HCT116 (cell line): ENCODE data around the gene TRAF3IP1. TPM values are rescaled to one million over a fixed set of nuclear protein-coding genes. Genes with fewer than 3 reads are reported as not detected.
"Not testable (repeated sequence)": the region's sequence is repeated elsewhere in the genome, so short reads cannot be mapped to it uniquely, and the experiment has no call there.

Experiments used
- ATAC-seq: fragments of 200-7000 bp; cut with Tn5 transposase; 2 replicates; pipeline ENCODE4 v1.9.1; 2020; ENCODE audit warnings: mild to moderate bottlenecking, moderate library complexity
- BruUV-seq: library from RNA; stranded (reverse); fragments of 400-500 nt; replicated peaks from 2 replicates; lab custom pipeline; 2021; lab: Mats Ljungman, UMichigan
- CTCF ChIA-PET: fragments of 300-600 bp; sonication (Branson Sonifier 250); formaldehyde crosslinking; loops from one replicate; lab custom pipeline; 2021; ENCODE audit warnings: antibody characterized with exemption; lab: Charles Lee
- POLR2A ChIA-PET: fragments of 300-600, 350-600 bp; sonication (Branson Sonifier 250); formaldehyde crosslinking; loops from one replicate; lab custom pipeline; 2021; ENCODE audit warnings: antibody characterized with exemption; lab: Charles Lee
- RAD21 ChIA-PET, 2 experiments: fragments of 300-600 bp; sonication (Branson Sonifier 250); formaldehyde crosslinking; loops; one replicate each; lab custom pipeline; 2023; ENCODE audit warnings: low total read pairs in 2 of 2; ENCODE audit not compliant: uncharacterized antibody in 2 of 2, unreplicated experiment in 2 of 2, low non-redundant PET in 1 of 2; lab: Charles Lee
- DNase-seq: peaks from one replicate; pipeline ENCODE4 v3.0.0-alpha.2; 2010; ENCODE audit warnings: low read depth, low spot score
- H2AFZ ChIP-seq: fragments of 200-600 bp; shearing (Covaris generic), sonication (generic); 2 replicates; pipeline ENCODE4 v1.6.1; 2017; ENCODE audit warnings: low read depth, mixed run types, mixed read lengths, antibody characterized with exemption, low read length; ENCODE audit not compliant: poor library complexity, severe bottlenecking
- H3K27ac ChIP-seq: 2 replicates; pipeline ENCODE4 v1.5.1; 2012; ENCODE audit warnings: low read depth, low read length
- H3K27me3 ChIP-seq: fragments of 200-600 bp; sonication (generic); 2 replicates; pipeline ENCODE4 v1.6.1; 2016; ENCODE audit warnings: mixed run types, low read length, mixed read lengths; ENCODE audit not compliant: insufficient read depth
- H3K36me3 ChIP-seq, 2 experiments: fragments of 200-500 bp in 1 of 2; fragments of 200-600 bp in 1 of 2; sonication (Bioruptor generic) in 1 of 2; sonication (generic) in 1 of 2; 2 replicates each; pipeline versions ENCODE4 v1.5.1 to v1.6.1; 2014 to 2016; ENCODE audit warnings: low read length in 2 of 2, inconsistent platforms in 1 of 2, mixed read lengths in 1 of 2, mixed run types in 1 of 2; ENCODE audit not compliant: insufficient read depth in 2 of 2, control insufficient read depth in 1 of 2
- H3K4me1 ChIP-seq, 2 experiments: fragments of 200-600 bp in 1 of 2; sonication (generic) in 1 of 2; 2 replicates each; pipeline versions ENCODE4 v1.5.1 to v1.6.1; 2012 to 2017; ENCODE audit warnings: low read length in 2 of 2, inconsistent platforms in 1 of 2, mild to moderate bottlenecking in 1 of 2, mixed read lengths in 1 of 2, mixed run types in 1 of 2, moderate library complexity in 1 of 2; ENCODE audit not compliant: insufficient read depth in 2 of 2, control insufficient read depth in 1 of 2
- H3K4me2 ChIP-seq: fragments of 200-600 bp; sonication (generic); 2 replicates; pipeline ENCODE4 v1.6.1; 2017; ENCODE audit warnings: mixed run types, low read length, mixed read lengths
- H3K4me3 ChIP-seq, 2 experiments: fragments of 200-600 bp in 1 of 2; sonication (generic) in 1 of 2; replicated peaks in 1 of 2; 2 replicates each; pipeline ENCODE4 v1.5.1; 2011 to 2016; ENCODE audit warnings: low read length in 2 of 2, control low read depth in 1 of 2, low read depth in 1 of 2, mild to moderate bottlenecking in 1 of 2, mixed read lengths in 1 of 2, mixed run types in 1 of 2
- H3K79me2 ChIP-seq: fragments of 200-600 bp; sonication (generic); 2 replicates; pipeline ENCODE4 v1.6.1; 2017; ENCODE audit warnings: mild to moderate bottlenecking, mixed run types, low read length, moderate library complexity, mixed read lengths; ENCODE audit not compliant: insufficient read depth
- H3K9ac ChIP-seq: fragments of 200-600 bp; sonication (generic); 2 replicates; pipeline ENCODE4 v1.6.1; 2016; ENCODE audit warnings: low read length, mixed read lengths
- H3K9me2 ChIP-seq: fragments of 200-600 bp; sonication (generic), shearing (Covaris generic); 2 replicates; pipeline ENCODE4 v1.6.1; 2017; ENCODE audit warnings: mixed run types, mild to moderate bottlenecking, moderate library complexity; ENCODE audit not compliant: insufficient read depth
- H3K9me3 ChIP-seq, 2 experiments: fragments of 200-500 bp in 1 of 2; fragments of 200-600 bp in 1 of 2; sonication (Bioruptor generic) in 1 of 2; sonication (generic) in 1 of 2; 2 replicates each; pipeline ENCODE4 v1.6.1; 2014 to 2017; ENCODE audit warnings: low read length in 2 of 2, mixed read lengths in 2 of 2, inconsistent platforms in 1 of 2, low read depth in 1 of 2, mild to moderate bottlenecking in 1 of 2, mixed run types in 1 of 2, moderate library complexity in 1 of 2; ENCODE audit not compliant: control insufficient read depth in 1 of 2, insufficient read depth in 1 of 2
- H4K20me1 ChIP-seq: fragments of 200-600 bp; sonication (generic), shearing (Covaris generic); 2 replicates; pipeline ENCODE4 v1.6.1; 2017; ENCODE audit warnings: mixed run types, mild to moderate bottlenecking, moderate library complexity; ENCODE audit not compliant: insufficient read depth
- REST ChIP-seq: IDR thresholded peaks from 2 replicates; pipeline ENCODE4 v1.6.1; 2012; ENCODE audit warnings: low read depth
- ZFX ChIP-seq: fragments of 450-650 bp; IDR thresholded peaks from 2 replicates; pipeline ENCODE4 v1.6.1; 2017
- intact Hi-C: fragments of 100-400 bp; cut with micrococcal nuclease; formaldehyde crosslinking; loops from 2 replicates; pipeline ENCODE4 v1.10.0; 2022
- total RNA-seq: library from RNA; stranded (reverse); gene quantifications from one replicate; pipeline ENCODE4 v1.2.1, GENCODE V29; 2021; ENCODE audit not compliant: unreplicated experiment

The TRAF3IP1 gene
- total RNA-seq, 1 experiment from 2014 or later: 19.4 TPM

GRCh38 chr2:238404406-238405216 is 84.3 kb downstream of the TRAF3IP1 start:
- H3K79me2 ChIP-seq: no peaks in the 10 kb centered on the region
- no peaks in the 10 kb centered on the region for H3K4me1 ChIP-seq
- ChIA-PET POLR2A (no interaction called here), CTCF (interaction anchor here (0.6 kb wide), 1 partner anchor 38 kb away, joined by 3 read pairs; no protein-coding TSS in a partner anchor), RAD21 (no interaction called here)
- no peaks in the 10 kb centered on the region for H3K36me3 ChIP-seq
- TF ChIP-seq REST: no peak
- no peak for TF ChIP-seq ZFX
- TF ChIP-seq, all 23 proteins: peak for 0
- no peaks in the 10 kb centered on the region for H3K9me2 ChIP-seq
- intact Hi-C loops: no loop called here
- H3K4me3 ChIP-seq: no peak overlapping the region
- no peak overlapping the region for H3K9ac ChIP-seq
- H3K9me3 ChIP-seq: no peaks in the 10 kb centered on the region
- ATAC-seq (no peak), DNase-seq (no peak)
- H2AFZ ChIP-seq: no peak overlapping the region
- H3K4me2 ChIP-seq: no peak overlapping the region
- no peak overlapping the region for H3K27ac ChIP-seq
- H3K27me3 ChIP-seq: no peaks in the 10 kb centered on the region
- no TSS peak for BruUV-seq
- H4K20me1 ChIP-seq: no peaks in the 10 kb centered on the region

- H2AFZ ChIP-seq, H3K4me1 ChIP-seq, POLR2A ChIA-PET, intact Hi-C loops, H3K4me3 ChIP-seq, H3K9me2 ChIP-seq, H3K79me2 ChIP-seq, H3K9ac ChIP-seq, H3K9me3 ChIP-seq, DNase-seq, H3K27me3 ChIP-seq, BruUV-seq, H3K27ac ChIP-seq, H3K4me2 ChIP-seq, H3K36me3 ChIP-seq, H4K20me1 ChIP-seq, RAD21 ChIA-PET, ATAC-seq: not testable (repeated sequence)
- CTCF ChIA-PET: interaction anchor here (0.6 kb wide), 1 partner anchor 38 kb away, joined by 3 read pairs; no protein-coding TSS in a partner anchor
Measured at GRCh38 chr2:238405217-238405555, 84.9 kb downstream of the TRAF3IP1 start.
